AG09319 (cell line): ENCODE measurements around the gene PLA2G15.
A peak's percentile ranks its signal among the peaks of the same experiment; 100 is the strongest.

ENCODE experiments used
- DNase-seq: peaks from one replicate; pipeline ENCODE4 v3.0.0-alpha.2; 2010; ENCODE audit warnings: low read depth; ENCODE audit errors: extremely low read depth
- TF ChIP-seq, protein P1 (sequence below): IDR thresholded peaks from 2 replicates; pipeline ENCODE4 v1.5.1; 2011; ENCODE audit warnings: low read depth, mild to moderate bottlenecking, inconsistent platforms, low read length, moderate library complexity

The PLA2G15 gene

DNA sequence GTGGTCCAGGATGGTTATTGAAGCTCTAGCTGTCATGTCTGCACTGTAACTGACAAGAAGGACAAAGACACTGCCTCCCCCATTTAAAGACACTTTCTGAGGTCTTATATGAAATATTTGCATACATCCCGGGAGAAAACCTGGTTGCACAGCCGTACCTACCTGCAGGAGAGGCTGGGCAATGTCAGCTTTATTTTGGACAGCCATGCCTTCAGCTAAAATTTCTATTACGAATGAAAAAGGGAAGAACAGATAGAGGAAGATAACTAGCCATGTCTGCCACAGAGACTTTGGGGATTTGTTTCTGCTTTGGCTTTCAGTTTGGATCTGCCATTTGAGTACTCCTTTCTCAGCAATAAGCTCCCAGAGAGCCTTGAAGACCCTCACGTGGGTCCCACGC, 38.2 kb downstream of the PLA2G15 start:
- TF ChIP-seq, protein P1, sequence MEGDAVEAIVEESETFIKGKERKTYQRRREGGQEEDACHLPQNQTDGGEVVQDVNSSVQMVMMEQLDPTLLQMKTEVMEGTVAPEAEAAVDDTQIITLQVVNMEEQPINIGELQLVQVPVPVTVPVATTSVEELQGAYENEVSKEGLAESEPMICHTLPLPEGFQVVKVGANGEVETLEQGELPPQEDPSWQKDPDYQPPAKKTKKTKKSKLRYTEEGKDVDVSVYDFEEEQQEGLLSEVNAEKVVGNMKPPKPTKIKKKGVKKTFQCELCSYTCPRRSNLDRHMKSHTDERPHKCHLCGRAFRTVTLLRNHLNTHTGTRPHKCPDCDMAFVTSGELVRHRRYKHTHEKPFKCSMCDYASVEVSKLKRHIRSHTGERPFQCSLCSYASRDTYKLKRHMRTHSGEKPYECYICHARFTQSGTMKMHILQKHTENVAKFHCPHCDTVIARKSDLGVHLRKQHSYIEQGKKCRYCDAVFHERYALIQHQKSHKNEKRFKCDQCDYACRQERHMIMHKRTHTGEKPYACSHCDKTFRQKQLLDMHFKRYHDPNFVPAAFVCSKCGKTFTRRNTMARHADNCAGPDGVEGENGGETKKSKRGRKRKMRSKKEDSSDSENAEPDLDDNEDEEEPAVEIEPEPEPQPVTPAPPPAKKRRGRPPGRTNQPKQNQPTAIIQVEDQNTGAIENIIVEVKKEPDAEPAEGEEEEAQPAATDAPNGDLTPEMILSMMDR = no peak
- no peak for DNase-seq

DNA sequence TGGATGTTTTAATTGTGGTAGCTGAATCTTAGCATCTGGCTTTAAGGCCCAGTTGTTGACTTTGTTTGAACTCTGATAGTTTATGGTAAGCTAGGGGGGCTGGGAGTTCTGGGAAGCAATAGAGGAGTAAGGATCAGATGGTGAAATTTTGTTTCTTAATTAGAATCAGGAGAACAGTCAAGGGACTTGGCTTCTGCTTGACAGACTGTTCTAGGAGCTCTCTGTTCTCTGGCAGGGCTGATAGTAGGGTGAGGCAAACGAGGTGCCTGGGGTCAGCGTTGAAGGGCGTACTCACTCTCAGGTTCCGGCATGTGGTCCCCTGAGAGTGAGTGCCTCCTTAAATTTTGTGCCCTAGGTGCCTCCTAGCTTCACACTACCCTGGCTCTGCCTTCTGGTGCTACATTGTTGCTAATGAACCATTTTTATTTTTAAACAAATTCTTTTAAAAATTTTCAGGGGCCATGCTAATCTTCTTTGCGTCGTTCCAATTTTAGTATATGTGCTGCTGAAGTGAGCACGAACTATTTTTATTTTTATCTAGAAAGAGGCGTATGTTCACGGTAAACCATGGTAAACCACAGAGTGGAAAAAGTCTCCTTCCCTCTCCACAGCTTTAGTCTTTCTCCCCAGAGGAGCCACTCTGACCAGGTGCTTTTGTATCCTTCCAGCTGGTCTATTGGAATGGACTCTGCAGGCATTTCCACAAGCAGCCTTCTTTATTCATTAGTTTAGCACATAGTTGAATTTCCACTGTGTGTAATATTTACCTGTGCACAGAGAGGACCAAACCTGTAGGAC, 38.8 kb downstream of the PLA2G15 start:
- TF ChIP-seq, protein P1 = no peak
- DNase-seq = no peak

DNA sequence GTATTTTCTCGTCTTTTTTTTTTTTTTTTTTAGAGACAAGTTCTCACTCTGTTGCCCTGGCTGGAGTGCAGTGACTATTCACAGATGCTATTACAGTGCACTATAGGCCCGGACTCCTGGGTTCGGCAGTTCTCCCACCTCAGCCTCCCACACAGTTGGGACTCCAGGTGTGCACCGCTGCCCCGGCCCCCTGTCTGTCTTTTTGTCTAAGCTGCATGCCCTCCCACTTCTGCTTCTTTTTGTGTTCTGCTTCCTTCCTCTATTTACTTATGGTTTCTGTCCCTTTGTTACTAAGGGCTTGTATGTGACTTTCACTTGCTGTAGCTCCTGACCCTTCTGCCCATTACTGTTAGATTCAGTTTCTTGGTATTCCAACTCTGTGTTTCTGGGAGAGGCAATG, 39.7 kb downstream of the PLA2G15 start:
- no peak for DNase-seq
- TF ChIP-seq, protein P1 = no peak

DNA sequence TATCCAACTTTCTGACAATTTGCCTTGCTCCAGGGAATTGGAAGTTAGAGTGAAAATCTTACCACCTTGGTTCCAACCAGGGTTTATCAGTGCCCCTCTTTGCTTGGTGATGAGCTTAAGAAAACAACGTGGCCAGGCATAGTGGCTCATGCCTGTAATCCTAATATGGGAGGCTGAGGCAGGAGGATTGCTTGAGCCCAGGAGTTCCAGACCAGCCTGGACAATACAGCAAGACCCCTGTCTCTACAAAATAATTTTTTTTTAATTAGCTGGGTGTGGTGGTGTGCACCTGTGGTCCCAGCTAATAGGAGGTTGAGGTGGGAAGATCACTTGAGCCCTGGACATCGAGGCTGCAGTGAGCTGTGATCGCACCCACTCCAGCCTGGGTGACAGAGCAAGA, 40.5 kb downstream of the PLA2G15 start:
- TF ChIP-seq, protein P1 = no peak

DNA sequence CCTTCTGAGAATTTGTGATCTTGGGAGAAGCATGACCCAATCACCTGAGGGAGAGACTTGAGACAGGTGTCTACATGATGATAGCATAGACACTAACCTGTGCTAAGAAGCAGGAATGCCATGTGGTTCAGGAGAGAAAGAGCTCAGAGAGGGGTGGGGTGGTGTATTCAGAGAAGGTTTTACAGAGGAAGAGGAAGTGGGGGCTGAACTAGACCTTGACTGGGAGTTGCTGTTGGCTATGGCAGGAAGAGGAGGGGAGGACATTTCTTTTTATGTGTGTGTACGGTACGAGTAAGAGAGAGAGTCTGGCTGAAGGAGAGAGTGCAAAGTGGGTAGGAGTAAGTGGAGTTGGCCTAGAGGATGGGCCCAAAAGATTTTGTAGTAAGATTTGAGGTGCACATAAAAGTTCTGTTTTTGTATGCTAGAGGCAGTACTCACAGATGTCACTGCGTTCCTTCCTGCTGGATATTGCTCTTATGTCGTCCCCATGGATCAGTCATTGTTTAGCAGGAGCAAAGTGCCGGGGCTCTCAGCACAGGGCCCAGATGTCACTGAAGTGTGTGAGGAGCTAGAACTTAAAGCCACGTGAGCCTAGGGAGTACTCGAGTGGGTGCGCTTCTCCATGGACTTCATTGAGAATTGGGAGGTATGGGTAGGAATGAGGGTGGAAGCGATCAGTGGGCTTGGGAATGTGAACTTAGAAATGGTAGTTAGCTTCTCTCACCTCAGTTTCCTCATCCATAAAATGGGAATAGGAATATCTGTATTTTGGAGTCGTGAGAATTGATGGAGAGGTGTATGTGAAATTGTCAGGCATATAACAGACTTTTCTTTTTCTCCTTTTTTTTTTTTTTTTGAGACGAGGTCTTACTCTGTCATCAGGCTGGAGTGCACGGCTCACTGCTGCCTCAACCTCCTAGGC, 41.2 kb downstream of the PLA2G15 start:
- DNase-seq = no peak
- TF ChIP-seq, protein P1 = no peak

More for the DNA sequence above, 40.5 kb downstream of the PLA2G15 start:
- DNase-seq = no peak

DNA sequence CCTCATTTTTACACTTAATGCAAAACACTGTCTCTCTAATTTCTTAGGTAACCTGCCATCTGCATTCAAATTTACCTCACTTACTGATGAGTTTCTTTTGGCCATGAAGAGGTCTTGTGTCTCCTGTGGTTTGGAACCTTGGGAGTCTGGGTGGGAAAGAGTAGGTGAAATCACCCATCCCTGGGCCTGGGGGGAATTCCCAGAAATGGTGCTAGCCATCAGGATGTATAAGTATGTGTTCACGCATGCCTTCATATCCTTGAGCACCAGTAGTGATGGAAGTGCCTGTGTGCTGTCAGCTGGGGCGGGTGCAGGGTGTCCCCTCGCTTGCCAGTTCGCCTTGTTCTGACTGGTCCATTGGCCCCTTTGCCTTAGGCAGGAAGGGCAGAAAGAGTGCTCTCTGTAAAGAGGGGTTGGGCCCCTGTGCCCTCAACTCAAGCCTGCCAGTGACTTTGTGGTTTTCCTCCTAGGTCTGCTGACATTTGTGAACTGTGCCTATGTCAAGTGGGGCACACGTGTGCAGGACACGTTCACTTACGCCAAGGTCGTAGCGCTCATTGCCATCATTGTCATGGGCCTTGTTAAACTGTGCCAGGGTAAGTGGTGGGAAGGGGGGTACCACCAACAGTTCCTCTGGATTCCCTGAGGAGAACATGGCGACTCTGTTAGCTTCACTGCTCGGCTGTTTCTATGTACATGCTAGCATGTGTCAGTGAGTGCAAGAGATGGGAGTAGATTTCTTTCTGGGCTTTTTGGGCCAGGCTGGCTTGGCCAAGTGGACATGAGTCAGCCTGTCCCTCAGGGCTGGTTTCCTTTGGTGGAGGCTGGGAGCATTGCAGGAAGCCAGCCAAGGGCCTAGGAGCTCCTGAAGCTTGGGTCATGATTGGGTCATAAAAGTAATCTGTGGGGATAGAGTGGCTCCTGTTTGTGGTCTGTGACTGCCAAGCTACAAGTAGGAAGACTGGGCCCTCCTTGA, 42.4 kb downstream of the PLA2G15 start:
- TF ChIP-seq, protein P1 = no peak
- peak; percentile 84 for DNase-seq
